ENCODE data around the gene LPP. TPM values are rescaled to one million over a fixed set of nuclear protein-coding genes. Genes with fewer than 3 reads are reported as not detected.

Gene LPP
- total RNA-seq, 1 donor from 2014 or later: 93.9 TPM

DNA sequence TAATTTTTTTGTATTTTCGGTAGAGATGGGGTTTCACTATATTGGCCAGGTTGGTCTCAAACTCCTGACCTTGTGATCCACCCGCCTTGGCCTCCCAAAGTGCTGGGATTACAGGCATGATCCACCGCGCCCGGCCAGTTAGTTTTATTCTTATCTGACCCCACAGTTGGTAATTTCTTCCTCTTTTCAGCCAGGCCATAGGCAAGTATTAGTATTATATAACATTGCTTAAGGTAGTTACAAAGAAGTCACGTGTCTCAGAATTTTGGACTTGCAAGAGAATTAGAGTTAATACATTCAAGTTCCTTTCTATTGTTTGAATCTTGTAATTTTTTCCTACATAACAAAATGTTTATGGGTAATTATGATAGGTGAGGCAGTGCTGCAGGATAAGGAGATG is 334.8 kb downstream of the LPP start:
- H3K4me3 ChIP-seq (ENCODE audit: low read depth, low read length): no peak overlapping the region
- TF ChIP-seq, protein P1, sequence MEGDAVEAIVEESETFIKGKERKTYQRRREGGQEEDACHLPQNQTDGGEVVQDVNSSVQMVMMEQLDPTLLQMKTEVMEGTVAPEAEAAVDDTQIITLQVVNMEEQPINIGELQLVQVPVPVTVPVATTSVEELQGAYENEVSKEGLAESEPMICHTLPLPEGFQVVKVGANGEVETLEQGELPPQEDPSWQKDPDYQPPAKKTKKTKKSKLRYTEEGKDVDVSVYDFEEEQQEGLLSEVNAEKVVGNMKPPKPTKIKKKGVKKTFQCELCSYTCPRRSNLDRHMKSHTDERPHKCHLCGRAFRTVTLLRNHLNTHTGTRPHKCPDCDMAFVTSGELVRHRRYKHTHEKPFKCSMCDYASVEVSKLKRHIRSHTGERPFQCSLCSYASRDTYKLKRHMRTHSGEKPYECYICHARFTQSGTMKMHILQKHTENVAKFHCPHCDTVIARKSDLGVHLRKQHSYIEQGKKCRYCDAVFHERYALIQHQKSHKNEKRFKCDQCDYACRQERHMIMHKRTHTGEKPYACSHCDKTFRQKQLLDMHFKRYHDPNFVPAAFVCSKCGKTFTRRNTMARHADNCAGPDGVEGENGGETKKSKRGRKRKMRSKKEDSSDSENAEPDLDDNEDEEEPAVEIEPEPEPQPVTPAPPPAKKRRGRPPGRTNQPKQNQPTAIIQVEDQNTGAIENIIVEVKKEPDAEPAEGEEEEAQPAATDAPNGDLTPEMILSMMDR (conservative IDR thresholded peaks at IDR 0.05; ENCODE audit: low read depth, low read length): no peak
- DNase-seq (ENCODE audit: low read depth): no peak

DNA sequence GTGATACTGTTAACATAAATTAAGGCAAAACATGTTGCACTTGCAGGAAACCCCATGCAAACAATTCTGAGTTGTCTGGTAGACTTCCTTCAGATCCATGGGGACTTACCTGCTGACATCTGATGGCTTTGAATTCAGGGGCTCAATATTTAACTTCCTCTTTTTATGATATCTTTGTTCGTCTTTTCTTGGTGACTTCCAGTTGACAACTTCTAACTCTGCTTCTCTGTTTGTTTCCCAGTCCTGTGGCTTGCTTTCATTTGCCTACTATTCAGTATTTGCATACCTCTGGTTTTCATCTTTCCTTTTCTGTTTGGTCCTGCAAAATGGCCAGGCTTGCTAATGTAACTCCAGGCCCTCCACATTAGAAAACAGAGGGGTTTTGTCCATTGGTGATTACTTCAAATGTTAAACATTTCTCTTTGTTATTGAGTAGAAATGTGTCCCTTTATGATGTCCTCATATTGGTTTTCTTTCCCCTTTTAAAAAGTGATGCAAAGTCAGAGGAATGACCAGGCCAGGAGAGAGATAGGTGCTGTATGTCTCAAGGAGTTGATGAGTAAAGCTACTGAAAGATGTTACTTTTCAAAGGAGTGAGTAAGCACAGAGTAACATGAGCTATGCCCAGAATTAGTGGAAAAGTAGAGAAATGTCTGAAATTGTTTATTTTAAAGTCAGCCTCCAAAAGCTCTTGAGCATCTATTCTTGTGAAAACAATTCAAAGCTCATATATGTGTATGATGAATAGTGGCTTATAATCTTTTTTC is 335.9 kb downstream of the LPP start:
- TF ChIP-seq, protein P1 (conservative IDR thresholded peaks at IDR 0.05; ENCODE audit: low read depth, low read length): no peak
- H3K4me3 ChIP-seq (ENCODE audit: low read depth, low read length): no peak overlapping the region
- DNase-seq (ENCODE audit: low read depth): no peak

DNA sequence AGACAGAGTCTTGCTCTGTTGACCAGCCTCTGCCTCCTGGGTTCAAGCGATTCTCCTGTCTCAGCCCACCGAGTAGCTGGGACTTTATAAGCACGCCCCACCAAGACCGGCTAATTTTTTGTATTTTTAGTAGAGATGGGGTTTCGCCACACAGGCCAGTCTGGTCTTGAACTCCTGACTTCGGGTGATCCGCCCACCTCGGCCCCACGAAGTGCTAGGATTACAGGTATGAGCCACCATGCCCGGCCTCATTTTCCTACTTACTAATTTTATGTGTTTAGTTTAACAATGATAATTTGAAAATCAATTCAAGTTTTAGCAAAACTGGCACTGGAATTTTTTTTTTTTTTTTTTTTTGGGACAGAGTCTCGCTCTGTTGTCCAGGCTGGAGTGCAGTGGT is 336.5 kb downstream of the LPP start:
- DNase-seq (ENCODE audit: low read depth): no peak
- TF ChIP-seq, protein P1 (conservative IDR thresholded peaks at IDR 0.05; ENCODE audit: low read depth, low read length): no peak
- H3K4me3 ChIP-seq (ENCODE audit: low read depth, low read length): no peak overlapping the region

DNA sequence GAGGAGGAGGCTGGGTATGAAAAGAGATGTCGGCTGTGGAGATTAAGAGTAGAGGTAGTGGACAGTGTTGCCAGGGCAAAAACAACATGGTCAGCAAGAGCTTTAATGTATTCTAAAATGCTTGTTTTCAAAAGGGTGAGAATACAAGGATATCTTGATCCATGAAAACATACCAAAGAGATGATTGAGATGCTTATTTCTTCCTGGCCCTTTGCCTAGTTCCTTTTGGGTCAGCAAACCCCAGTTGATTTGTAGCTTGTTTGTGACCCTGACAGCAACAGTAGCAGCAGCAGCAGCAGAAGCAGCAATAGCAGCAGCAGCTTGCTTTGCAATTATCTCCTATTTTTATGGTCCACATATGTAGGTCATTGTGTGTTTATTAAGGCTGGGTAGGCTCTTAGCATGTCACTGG is 337.3 kb downstream of the LPP start:
- no peak overlapping the region for H3K4me3 ChIP-seq (ENCODE audit: low read depth, low read length)
- TF ChIP-seq, protein P1 (conservative IDR thresholded peaks at IDR 0.05; ENCODE audit: low read depth, low read length): no peak
- DNase-seq (ENCODE audit: low read depth): no peak

DNA sequence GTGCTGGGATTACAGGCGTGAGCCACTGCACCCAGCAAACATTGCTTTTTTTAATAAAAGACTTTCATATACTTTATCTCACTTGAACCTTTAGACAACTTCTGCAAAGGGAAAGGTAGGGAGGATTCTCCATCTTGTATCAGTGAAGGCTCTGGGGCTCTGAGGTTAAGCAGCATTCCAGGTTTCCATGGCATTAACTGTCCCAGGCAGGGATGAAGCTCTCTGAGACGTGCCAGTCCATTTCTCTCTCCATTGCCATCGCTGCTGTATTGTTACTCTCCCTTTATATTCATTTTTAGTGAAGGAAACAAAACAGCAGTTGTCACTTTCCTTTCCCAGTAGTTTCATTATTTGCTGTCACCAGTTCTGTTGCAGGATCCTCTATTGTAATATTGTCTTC is 342.4 kb downstream of the LPP start:
- no peak for DNase-seq (ENCODE audit: low read depth)
- H3K4me3 ChIP-seq (ENCODE audit: low read depth, low read length): no peak overlapping the region
- TF ChIP-seq, protein P1 (conservative IDR thresholded peaks at IDR 0.05; ENCODE audit: low read depth, low read length): no peak

DNA sequence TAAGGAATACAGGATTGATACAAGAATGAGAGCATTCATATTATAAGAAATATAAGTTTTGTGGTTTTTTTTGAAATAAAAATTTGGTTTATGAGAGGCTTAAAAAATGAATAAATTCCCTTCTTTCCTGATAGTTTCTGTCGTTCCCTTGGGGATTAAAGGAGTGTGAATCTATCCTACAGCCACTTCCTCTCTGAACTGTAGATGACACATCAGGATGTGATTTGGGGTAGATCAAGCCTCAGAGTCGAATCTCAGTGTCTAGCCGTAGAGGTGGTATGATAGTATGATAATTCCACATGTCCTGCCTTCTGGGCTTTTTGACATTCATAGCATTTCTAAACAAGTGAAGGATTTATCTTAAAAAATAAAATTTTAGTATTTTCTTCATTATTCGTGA is 343.1 kb downstream of the LPP start:
- TF ChIP-seq, protein P1 (conservative IDR thresholded peaks at IDR 0.05; ENCODE audit: low read depth, low read length): no peak
- no peak overlapping the region for H3K4me3 ChIP-seq (ENCODE audit: low read depth, low read length)
- no peak for DNase-seq (ENCODE audit: low read depth)

DNA sequence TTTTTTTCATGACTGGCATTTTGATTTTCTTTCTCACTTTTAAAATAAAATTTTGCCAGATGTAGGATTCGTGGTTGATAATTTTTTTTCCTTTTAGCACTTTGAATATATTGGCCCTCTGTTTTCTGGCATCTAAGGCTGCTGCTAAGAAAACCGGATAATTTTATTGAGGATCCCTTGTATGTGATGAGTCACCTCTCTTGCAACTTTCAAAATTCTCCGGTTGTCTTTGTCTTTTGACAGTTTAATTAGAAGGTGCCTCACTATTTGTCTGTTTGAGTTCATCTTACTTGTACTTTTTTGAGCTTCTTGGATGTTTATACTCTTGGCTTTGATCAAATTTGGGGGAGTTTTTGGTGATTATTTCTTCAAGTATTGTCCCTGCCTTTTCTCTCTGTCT is 349.7 kb downstream of the LPP start:
- TF ChIP-seq, protein P1 (conservative IDR thresholded peaks at IDR 0.05; ENCODE audit: low read depth, low read length): no peak
- DNase-seq (ENCODE audit: low read depth): no peak
- no peak overlapping the region for H3K4me3 ChIP-seq (ENCODE audit: low read depth, low read length)
